SU-DHL-6 (cell line): Measurements from ENCODE around the gene CDK10.

Experiments
- CTCF ChIP-seq: fragments of 200-600 bp; sonication (generic); IDR thresholded peaks from one replicate; pipeline ENCODE4 v1.5.1; 2017; ENCODE audit warnings: antibody characterized with exemption, mild to moderate bottlenecking, low read length, moderate library complexity; ENCODE audit not compliant: insufficient read depth, poor library complexity, severe bottlenecking
- EZH2phosphoT487 ChIP-seq: fragments of 200-600 bp; sonication (generic), shearing (Covaris generic); conservative IDR thresholded peaks from 2 replicates; pipeline ENCODE4 v1.6.1; 2018; ENCODE audit warnings: mild to moderate bottlenecking, antibody characterized with exemption, low read length, moderate library complexity, mixed read lengths

GRCh38 chr16:89712274-89712781 lies 25.8 kb downstream of the CDK10 start:
- TF ChIP-seq CTCF = no peak
- TF ChIP-seq EZH2phosphoT487 = no peak
